GM19238 (cell line): ENCODE measurements around the gene ANKRD33B.
"Not testable (repeated sequence)": the region's sequence is repeated elsewhere in the genome, so short reads cannot be mapped to it uniquely, and the experiment has no call there.

Source experiments
- DNase-seq: peaks from one replicate; pipeline ENCODE4 v3.0.0; 2011; ENCODE audit warnings: low spot score; ENCODE audit not compliant: insufficient read length

The ANKRD33B gene

DNA sequence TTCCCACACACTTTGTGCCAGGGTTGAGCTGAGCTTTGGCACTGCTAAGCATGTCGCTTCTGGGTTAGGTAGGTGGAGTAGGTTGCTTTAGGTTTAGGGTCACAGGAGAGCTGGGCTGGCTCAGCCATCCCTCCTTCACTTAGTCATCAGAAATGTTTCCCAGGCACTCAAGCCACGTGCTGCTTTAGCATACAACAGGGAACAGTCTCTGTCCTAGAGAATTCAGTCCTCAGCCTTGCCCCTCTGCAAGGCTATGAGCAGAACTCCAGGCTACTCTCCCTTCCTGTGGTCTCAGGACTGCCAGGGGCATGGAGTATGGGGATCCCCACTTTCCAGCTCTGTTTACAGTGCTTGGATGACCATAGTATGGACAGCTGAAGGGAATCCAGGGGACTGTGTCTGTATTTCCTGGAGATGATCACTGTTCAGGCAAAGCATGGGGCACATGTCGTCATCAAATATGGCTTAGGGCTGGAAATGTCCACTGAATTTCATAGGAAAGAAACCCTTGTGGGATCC is 7.5 kb upstream of the ANKRD33B start:
- DNase-seq = no peak

DNA sequence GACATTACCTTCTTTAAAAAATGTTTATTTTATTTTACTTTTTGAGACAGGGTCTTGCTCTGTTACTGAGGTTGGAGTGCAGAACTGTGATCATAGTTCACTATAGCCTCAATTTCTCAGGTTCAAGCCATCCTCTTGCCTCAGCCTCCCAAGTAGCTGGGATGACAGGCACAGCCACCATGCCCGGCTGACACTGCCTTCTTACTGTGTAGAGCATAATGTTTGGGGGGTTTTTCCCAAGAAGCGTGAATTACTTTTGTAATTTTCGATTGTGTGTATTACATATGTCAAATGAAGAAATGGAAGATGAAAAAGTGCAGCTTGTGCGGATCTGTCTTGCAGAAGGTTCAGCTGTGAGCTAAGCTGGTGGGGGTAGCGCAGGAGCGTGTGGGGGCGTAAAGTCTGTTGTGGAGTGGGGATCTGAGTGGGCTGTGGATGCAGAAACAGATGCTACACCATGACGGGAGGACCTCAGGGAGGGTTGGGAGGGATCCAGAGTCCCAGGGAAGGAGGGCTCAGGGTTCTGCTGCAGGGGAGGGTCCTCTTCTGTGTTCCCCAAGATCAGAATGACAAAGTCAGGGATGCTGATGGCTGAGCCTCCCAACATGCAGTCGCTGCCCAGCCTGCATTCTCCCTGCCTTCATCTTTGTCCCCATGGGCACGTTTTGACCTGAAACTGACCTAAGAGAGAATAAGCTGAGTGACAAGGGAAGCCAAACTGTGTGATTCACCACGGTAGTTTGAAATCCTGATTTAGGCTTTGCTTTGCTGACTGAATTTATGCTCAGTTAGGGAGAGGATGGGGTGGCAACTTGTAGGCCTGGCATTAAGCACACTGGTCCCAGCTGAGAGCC is 6.8 kb upstream of the ANKRD33B start:
- no peak for DNase-seq

GRCh38 chr5:10559151-10559550 is 4.7 kb upstream of the ANKRD33B start:
- DNase-seq = no peak

DNA sequence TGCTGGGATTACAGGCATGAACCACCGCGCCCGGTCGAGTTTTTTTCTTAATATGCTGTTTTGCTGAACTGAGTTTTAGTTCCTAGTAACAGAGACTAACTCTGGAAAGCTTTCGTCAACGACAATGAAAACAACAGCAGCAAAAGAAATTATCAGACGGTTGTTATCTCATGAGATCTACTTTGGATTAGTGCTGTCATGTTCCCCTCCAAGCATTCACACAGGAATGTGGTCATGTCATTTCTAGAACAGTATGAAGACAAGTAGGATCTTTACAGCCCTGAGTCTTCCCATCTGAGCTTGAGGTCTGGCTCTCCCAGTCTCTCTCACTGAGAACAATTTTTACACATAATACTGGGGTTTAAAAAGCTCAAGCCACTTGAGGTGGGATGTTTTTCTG is 4.0 kb upstream of the ANKRD33B start:
- DNase-seq = no peak

GRCh38 chr5:10562201-10563109 is 1.4 kb upstream of the ANKRD33B start:
- no peak for DNase-seq

- peak; percentile 51 for DNase-seq
Observed at GRCh38 chr5:10563110-10563944, 543 bp upstream of the ANKRD33B start.

DNA sequence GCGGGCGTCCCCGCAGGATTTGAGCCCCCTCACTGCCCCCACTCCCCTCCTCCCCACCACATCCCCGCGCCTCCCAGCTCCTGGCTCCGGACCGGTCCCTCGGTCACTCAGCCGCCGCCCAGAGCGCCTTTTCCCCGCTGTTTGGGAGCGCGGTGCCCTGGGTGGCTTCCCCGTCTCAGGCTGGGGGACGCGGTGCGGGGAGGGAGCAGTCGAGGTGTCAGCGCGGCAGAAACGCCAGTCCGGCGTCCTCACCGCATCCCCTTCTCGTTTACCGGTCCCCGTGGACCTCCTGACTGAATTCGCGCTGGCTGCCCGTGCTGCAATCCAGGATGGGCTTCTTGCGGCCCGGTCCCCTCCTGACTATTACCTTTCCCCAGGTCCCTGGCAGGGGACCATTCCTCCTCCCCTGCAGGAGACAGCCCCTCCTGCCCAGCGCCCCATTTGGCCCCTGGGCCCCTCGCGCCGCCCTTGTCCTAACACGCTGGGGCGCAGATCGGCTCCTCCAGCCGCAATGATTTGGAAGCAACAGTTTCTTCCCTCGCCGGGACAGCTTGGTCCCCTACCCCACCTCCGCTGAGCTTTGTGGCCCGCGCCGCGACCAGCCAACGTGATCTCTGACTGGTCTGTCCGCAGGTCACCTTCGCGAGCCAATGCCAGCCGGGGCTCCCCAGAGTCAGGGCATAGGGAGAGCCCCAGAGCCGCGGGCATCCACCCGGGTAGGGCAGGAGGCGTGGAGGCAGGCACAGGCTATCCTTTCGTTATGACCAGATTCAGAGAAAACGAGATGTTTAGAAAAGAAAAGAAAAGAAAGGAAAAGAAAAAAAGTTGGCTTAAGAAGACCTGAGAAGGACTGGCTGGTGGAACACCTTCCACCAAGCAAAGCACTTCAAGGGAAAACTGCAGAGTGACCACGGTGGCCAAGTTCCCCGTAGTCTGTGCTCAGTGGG is 1.2 kb downstream of the ANKRD33B start:
- no peak for DNase-seq

DNA sequence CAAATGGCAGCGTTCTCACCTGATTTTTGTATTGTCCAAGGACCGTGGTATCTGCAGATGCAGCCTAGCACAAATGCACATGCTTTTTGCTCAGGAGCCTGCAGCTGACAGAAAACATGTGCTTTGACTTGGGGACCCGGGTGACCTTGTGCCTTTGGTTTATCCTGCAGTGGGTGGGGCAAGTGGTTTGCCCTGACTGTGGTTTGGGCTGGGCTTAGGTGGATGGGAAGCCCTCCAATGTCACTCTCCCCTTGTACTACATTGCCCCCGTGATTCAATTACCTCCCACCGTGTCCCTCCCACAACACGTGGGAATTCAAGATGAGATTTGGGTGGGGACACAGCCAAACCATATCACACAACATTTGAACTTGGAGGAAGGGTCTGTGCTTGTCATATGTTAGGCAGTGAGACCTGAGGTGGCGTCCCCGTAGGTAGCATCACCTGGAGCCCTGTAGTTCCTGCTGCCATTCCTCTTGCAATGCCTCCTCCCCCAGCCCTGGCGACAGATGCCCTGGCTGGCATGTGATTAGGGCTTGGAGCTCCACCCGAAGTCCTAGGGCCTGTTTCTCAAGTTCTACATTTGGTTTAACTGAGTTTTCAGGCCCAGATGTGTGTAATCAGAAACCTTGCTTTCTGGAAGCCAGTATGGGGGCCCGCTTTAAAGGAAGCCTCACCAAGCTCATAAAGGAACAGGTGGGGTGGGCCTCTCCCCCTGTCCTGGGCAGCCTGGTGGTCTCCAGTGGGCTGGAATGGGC is 2.1 kb downstream of the ANKRD33B start:
- no peak for DNase-seq

DNA sequence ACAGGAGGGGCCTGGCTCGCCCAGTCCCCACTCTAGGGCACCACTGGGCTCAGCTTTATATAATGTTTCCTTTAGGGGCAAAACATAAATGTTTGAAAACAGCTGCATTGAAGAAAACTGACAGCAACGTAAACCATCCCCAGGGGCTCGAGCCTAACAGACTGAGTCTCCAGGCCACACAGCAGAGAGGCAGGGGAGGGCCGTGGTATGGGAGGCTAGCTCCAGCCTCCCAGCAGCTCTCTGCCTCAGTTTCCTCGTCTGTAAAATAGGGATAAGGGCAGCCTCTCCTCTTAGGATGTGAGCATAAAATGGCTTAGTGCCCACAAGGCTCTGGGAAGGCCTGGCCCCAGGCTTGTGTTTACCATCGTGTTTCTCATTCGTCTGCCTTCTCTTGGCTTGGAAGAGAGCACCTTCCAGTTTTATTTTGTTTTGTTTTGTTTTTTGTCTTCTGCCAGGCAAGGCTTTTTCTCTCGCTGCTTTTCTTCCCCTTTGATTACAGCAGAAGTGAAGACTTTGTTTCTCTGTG is 2.7 kb downstream of the ANKRD33B start:
- DNase-seq = no peak

GRCh38 chr5:10567121-10567591 is 3.3 kb downstream of the ANKRD33B start:
- no peak for DNase-seq

DNA sequence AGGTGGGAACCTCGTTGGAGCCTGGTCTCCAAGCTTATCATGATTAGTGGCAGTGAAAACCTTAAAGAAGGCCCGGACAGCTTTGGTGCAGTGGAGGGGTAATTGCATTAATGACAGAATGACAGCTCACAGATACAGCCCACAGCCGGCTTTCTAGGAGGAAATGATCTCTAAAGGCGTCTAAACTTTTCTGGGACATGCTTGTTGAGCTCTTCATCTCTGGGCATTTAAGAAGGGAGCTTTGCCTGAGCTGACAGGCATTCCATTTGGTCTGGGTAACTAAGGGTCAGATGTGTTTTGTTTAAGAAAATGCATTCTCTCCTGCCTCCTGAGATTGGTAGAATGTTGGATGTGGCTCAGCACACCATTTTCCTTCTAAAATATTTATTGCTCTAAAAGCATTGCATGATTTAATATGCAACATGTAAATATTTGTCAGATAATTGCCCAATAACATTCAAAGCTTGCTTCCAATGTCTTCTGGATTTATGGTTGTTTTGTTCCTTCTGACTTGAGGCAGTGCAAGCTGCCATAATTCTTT is 4.0 kb downstream of the ANKRD33B start:
- no peak for DNase-seq

DNA sequence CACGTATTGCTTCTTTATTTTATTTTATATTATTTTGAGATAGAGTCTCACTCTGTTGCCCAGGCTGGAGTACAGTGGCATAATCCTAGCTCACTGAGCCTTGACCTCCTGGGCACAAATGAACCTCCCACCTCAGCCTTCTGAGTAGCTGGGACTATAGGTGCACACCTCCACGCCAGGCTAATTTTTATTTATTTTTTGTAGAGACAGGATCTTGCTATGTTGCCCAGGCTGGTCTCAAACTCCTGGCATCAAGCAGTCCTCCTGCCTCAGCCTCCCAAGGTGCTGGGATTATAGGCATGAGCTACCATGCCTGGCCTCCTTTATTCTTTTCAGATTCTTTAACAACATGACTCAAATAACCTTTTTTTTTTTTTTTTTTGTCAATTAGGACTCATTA is 6.7 kb downstream of the ANKRD33B start:
- not testable (repeated sequence) for DNase-seq

DNA sequence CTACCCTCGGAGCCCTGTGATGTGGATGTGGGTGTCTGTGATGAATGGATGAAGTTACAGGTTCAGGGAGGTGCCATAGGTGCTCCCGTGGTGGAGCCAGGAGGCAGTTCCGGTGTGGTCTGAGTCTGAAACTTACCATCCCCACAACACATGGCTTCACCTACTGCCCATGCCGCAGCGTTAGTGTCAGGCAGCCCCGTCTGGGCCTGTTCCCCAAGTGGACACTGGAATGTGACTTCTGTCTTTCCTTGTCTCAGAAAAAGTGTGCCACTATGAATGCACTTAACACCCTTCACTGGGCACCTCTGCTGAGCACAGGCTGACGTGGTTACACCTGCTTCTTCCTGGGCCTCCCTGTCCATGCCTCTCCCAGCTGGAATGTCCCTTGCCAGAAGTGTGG is 8.6 kb downstream of the ANKRD33B start:
- DNase-seq = no peak

DNA sequence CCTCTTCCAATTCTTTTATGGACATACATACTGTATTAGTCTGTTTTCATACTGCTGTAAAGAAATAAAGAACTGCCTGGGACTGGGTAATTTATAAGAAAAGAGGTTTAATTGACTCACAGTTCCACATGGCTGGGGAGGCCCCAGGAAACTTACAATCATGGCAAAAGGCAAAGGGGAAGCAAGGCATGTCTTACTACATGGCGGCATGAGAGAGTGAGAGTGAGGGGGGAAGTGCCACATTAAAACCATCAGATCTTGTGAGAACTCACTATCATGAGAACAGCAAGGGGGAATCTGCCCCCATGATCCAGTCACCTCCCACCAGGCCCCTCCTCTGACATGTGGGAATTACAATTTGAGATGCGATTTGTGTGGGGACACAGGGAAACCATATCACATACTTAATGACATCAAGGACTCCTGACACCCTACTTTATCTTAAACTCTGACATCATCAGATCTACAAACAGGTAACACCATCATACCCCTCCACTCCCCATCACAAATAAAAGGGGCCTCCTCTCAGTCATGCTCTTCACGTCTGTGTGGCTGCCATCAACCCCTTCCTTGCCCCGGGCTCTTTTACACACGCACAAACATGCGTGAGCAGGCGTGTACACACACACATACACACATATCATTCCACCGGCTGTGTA is 9.7 kb downstream of the ANKRD33B start:
- no peak for DNase-seq

- DNase-seq = not testable (repeated sequence)
Observed at GRCh38 chr5:10574879-10575278, 11.0 kb downstream of the ANKRD33B start.

DNA sequence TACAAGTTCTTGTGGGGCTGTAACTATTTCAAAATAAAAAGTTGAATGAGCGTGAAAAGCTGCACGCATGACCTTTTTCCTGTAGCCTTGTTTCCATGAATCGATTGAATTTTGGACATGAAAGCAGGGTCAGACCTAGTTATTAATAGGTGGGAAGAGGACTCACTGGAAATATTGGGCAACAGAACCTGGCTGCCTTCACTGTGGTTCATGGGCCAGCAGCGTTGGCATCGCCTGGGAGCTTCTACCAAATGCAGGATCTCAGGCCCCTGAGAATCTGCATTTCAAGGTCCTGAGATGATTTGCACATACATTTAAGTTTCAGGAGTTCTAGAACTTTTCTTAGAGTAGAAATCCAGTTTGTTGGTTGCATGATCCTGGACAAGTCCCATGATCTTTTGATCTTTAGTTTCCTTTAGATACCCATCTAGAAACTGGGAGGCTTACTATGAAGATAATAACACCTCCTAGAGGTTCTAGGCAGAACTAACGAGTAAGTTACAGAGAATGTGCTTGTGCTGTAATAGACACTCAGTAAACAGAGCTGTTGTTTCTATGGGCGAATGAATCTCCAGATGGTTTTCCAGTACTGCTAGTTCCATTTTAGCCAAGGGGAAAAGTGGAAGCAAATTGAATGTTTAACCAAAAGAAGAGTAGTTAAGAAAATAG is 12.4 kb downstream of the ANKRD33B start:
- DNase-seq = no peak

GRCh38 chr5:10576790-10577189 is 12.9 kb downstream of the ANKRD33B start:
- DNase-seq = no peak
